H1 (cell line): ENCODE results near the gene TMEM121B. TPM values are rescaled to one million over a fixed set of nuclear protein-coding genes. Genes with fewer than 3 reads are reported as not detected.

ENCODE experiments used
- CTCF ChIA-PET: fragments of 300-600 bp; sonication (Branson Sonifier 250); formaldehyde crosslinking; loops from one replicate; lab custom pipeline; 2021; ENCODE audit not compliant: partially characterized antibody; lab: Charles Lee
- POLR2A ChIA-PET: fragments of 300-600 bp; sonication (Branson Sonifier 250); formaldehyde crosslinking; loops from one replicate; lab custom pipeline; 2021; ENCODE audit warnings: inconsistent platforms; ENCODE audit not compliant: partially characterized antibody; lab: Charles Lee
- DNase-seq, 2 experiments: peaks; one replicate each; pipeline versions ENCODE4 v3.0.0 to v3.0.0-alpha.2; 2010 to 2022; ENCODE audit warnings: low spot score in 2 of 2, low read depth in 1 of 2, mixed read lengths in 1 of 2
- FAIRE-seq: peaks from 2 replicates; lab custom pipeline; 2011; peaks lifted over from hg19 to GRCh38; lab: Jason Lieb, UNC
- H2AFZ ChIP-seq: 2 replicates; pipeline ENCODE4 v1.8.1; 2012; ENCODE audit warnings: low read length, inconsistent platforms
- H2AK5ac ChIP-seq: 2 replicates; pipeline ENCODE4 v1.6.1; 2013; ENCODE audit warnings: low read depth, low read length
- H2BK120ac ChIP-seq: replicated peaks from 2 replicates; pipeline ENCODE3; 2013; ENCODE audit warnings: low read depth, low read length, inconsistent platforms
- H2BK12ac ChIP-seq: 2 replicates; pipeline ENCODE4 v1.6.1; 2013; ENCODE audit warnings: low read depth, low read length
- H2BK15ac ChIP-seq: 2 replicates; pipeline ENCODE4 v1.6.1; 2013; ENCODE audit warnings: low read length
- H2BK20ac ChIP-seq: 2 replicates; pipeline ENCODE4 v1.6.1; 2013; ENCODE audit warnings: low read length
- H2BK5ac ChIP-seq: 2 replicates; pipeline ENCODE4 v1.6.1; 2013; ENCODE audit warnings: low read depth, low read length
- H3K14ac ChIP-seq: 2 replicates; pipeline ENCODE4 v1.6.1; 2013; ENCODE audit warnings: inconsistent platforms; ENCODE audit not compliant: insufficient read length
- H3K18ac ChIP-seq: 2 replicates; pipeline ENCODE4 v1.6.1; 2013; ENCODE audit warnings: low read length; ENCODE audit errors: extremely low read depth
- H3K23ac ChIP-seq: 2 replicates; pipeline ENCODE4 v1.6.1; 2013; ENCODE audit warnings: inconsistent platforms; ENCODE audit not compliant: insufficient read length
- H3K23me2 ChIP-seq: 2 replicates; pipeline ENCODE4 v1.6.1; 2013; ENCODE audit warnings: low read depth, low read length
- H3K27ac ChIP-seq: 2 replicates; pipeline ENCODE4 v1.6.1; 2011; ENCODE audit warnings: low read depth, low read length, inconsistent platforms
- H3K27me3 ChIP-seq, 4 experiments: replicated peaks in 1 of 4; 1 replicate in 1 of 4; 2 replicates in 3 of 4; pipeline versions ENCODE4 v1.6.1 to v1.8.1; 2011 to 2013; ENCODE audit warnings: low read length in 3 of 4, mild to moderate bottlenecking in 3 of 4, inconsistent platforms in 2 of 4, mixed read lengths in 2 of 4, moderate library complexity in 1 of 4; ENCODE audit not compliant: control insufficient read depth in 3 of 4, insufficient read depth in 3 of 4; ENCODE audit errors: extremely low read depth in 1 of 4
- H3K36me3 ChIP-seq, 4 experiments: 2 replicates each; pipeline versions ENCODE4 v1.6.1 to v1.8.1; 2011 to 2013; ENCODE audit warnings: mild to moderate bottlenecking in 4 of 4, low read length in 3 of 4, moderate library complexity in 2 of 4, control low read depth in 1 of 4, inconsistent platforms in 1 of 4; ENCODE audit not compliant: insufficient read depth in 4 of 4, control insufficient read depth in 2 of 4
- H3K4ac ChIP-seq: replicated peaks from 2 replicates; pipeline ENCODE3; 2013; ENCODE audit warnings: low read length, low read depth, mixed read lengths, inconsistent platforms; ENCODE audit not compliant: insufficient read length
- H3K4me1 ChIP-seq, 4 experiments: replicated peaks in 1 of 4; 1 replicate in 1 of 4; 2 replicates in 3 of 4; pipeline versions ENCODE4 v1.6.1 to v1.8.1; 2011 to 2013; ENCODE audit warnings: low read length in 3 of 4, inconsistent platforms in 2 of 4, mixed read lengths in 1 of 4; ENCODE audit not compliant: insufficient read depth in 4 of 4, control insufficient read depth in 3 of 4
- H3K4me2 ChIP-seq, 2 experiments: 2 replicates each; pipeline versions ENCODE4 v1.6.1 to v1.8.1; 2011 to 2013; ENCODE audit warnings: low read depth in 2 of 2, low read length in 2 of 2, control low read depth in 1 of 2, inconsistent platforms in 1 of 2, mild to moderate bottlenecking in 1 of 2; ENCODE audit not compliant: insufficient read depth in 1 of 2
- H3K4me3 ChIP-seq, 4 experiments: fragments of 200-600, 300-600 bp in 1 of 4; sonication (generic), shearing (Covaris generic), sonication (Bioruptor Twin) in 1 of 4; 2 replicates each; pipeline versions ENCODE4 v1.5.1 to v1.8.1; 2011 to 2016; ENCODE audit warnings: low read length in 4 of 4, low read depth in 3 of 4, control low read depth in 2 of 4, inconsistent platforms in 2 of 4, mild to moderate bottlenecking in 2 of 4, mixed read lengths in 1 of 4, moderate library complexity in 1 of 4; ENCODE audit not compliant: insufficient read depth in 2 of 4; ENCODE audit errors: extremely low read depth in 1 of 4
- H3K56ac ChIP-seq: replicated peaks from 2 replicates; pipeline ENCODE3; 2013; ENCODE audit warnings: low read depth, mild to moderate bottlenecking, mixed read lengths, low read length, inconsistent platforms; ENCODE audit not compliant: insufficient read length
- H3K79me1 ChIP-seq: 2 replicates; pipeline ENCODE4 v1.6.1; 2013; ENCODE audit warnings: low read depth, low read length, control low read depth
- H3K79me2 ChIP-seq, 2 experiments: 2 replicates each; pipeline versions ENCODE4 v1.6.1 to v1.8.1; 2012 to 2013; ENCODE audit warnings: low read length in 2 of 2, mild to moderate bottlenecking in 2 of 2, inconsistent platforms in 1 of 2; ENCODE audit not compliant: insufficient read depth in 2 of 2, control insufficient read depth in 1 of 2
- H3K9ac ChIP-seq, 4 experiments: replicated peaks in 1 of 4; 1 replicate in 1 of 4; 2 replicates in 3 of 4; pipeline versions ENCODE4 v1.6.1 to v1.8.1; 2011 to 2013; ENCODE audit warnings: low read depth in 3 of 4, low read length in 3 of 4, control low read depth in 2 of 4, mild to moderate bottlenecking in 2 of 4, moderate library complexity in 2 of 4, inconsistent platforms in 1 of 4; ENCODE audit errors: extremely low read depth in 1 of 4
- H3K9me3 ChIP-seq, 2 experiments: 2 replicates each; pipeline versions ENCODE4 v1.6.1 to v1.8.1; 2012 to 2013; ENCODE audit warnings: mild to moderate bottlenecking in 2 of 2, moderate library complexity in 2 of 2, control low read depth in 1 of 2, inconsistent platforms in 1 of 2, low read depth in 1 of 2, low read length in 1 of 2, mixed read lengths in 1 of 2; ENCODE audit not compliant: insufficient read depth in 2 of 2
- H4K20me1 ChIP-seq, 2 experiments: replicated peaks in 1 of 2; 2 replicates each; pipeline versions ENCODE3 to v1.8.1; 2011 to 2013; ENCODE audit warnings: inconsistent platforms in 2 of 2, low read length in 2 of 2, mild to moderate bottlenecking in 1 of 2; ENCODE audit not compliant: insufficient read depth in 2 of 2, control insufficient read depth in 1 of 2
- H4K5ac ChIP-seq: 2 replicates; pipeline ENCODE4 v1.6.1; 2013; ENCODE audit warnings: low read length, low read depth, mixed read lengths, inconsistent platforms; ENCODE audit not compliant: insufficient read length
- H4K8ac ChIP-seq: 2 replicates; pipeline ENCODE4 v1.8.0; 2013; ENCODE audit warnings: mild to moderate bottlenecking, moderate library complexity, low read length, inconsistent platforms; ENCODE audit not compliant: insufficient read depth; ENCODE audit errors: extremely low read depth
- H4K91ac ChIP-seq: replicated peaks from 2 replicates; pipeline ENCODE3; 2013; ENCODE audit warnings: low read length, mixed read lengths, inconsistent platforms; ENCODE audit not compliant: insufficient read length
- TEAD4 ChIP-seq: IDR thresholded peaks from 2 replicates; pipeline ENCODE4 v1.6.1; 2012; ENCODE audit warnings: low read depth, low read length, inconsistent platforms, mixed read lengths
- ZNF274 ChIP-seq: IDR thresholded peaks from 2 replicates; pipeline ENCODE4 v1.7.0; 2012; ENCODE audit warnings: low read length, borderline replicate concordance; ENCODE audit errors: extremely low read depth
- WGBS, 2 experiments: shearing (Covaris generic) in 1 of 2; methylation state at CpG; one replicate each; pipeline versions ENCODE4 v1.1.6 to v1.1.7; 2013 to 2015; ENCODE audit warnings: low lambda C conversion rate in 2 of 2, mixed read lengths in 2 of 2, inconsistent platforms in 1 of 2, low coverage in 1 of 2, missing lambda C conversion rate in 1 of 2; ENCODE audit not compliant: insufficient replicate concordance in 2 of 2, insufficient coverage in 1 of 2, insufficient read length in 1 of 2; ENCODE audit errors: extremely low coverage in 1 of 2, missing lambda C conversion rate in 1 of 2; 5-methylcytosine and 5-hydroxymethylcytosine counted together
- polyA plus RNA-seq, 7 experiments: library from polyadenylated mRNA; depleted of rRNA in 3 of 7; stranded (reverse) in 5 of 7; unstranded in 2 of 7; fragments of >200 nt in 5 of 7; fragments of 200-250 nt in 2 of 7; gene quantifications; 1 replicate in 5 of 7; 2 replicates in 1 of 7; 4 replicates in 1 of 7; pipeline versions ENCODE4 v1.2.1 to v1.2.3, GENCODE V29; 2011 to 2013; ENCODE audit warnings: missing spikeins in 2 of 7, mixed read lengths in 2 of 7
- total RNA-seq: library from RNA; stranded (reverse); fragmentation: NEBNext Ultra II Directional; extraction: Animal tissue kit (Norgen Biotek cat#: 25700); gene quantifications from 2 replicates; pipeline ENCODE4 v1.2.1, GENCODE V29; 2021
- TF ChIP-seq, protein P1 (sequence below): IDR thresholded peaks from 2 replicates; pipeline ENCODE4 v1.6.1; 2011; ENCODE audit warnings: low read depth, mild to moderate bottlenecking, low read length; ENCODE audit not compliant: insufficient read depth

The TMEM121B gene
- total and polyA plus RNA-seq, 2 of the 8 experiments (the other 6 are each of a cell fraction or from before 2014, with no cell fraction given) = 4.3 to 6.9 TPM

DNA sequence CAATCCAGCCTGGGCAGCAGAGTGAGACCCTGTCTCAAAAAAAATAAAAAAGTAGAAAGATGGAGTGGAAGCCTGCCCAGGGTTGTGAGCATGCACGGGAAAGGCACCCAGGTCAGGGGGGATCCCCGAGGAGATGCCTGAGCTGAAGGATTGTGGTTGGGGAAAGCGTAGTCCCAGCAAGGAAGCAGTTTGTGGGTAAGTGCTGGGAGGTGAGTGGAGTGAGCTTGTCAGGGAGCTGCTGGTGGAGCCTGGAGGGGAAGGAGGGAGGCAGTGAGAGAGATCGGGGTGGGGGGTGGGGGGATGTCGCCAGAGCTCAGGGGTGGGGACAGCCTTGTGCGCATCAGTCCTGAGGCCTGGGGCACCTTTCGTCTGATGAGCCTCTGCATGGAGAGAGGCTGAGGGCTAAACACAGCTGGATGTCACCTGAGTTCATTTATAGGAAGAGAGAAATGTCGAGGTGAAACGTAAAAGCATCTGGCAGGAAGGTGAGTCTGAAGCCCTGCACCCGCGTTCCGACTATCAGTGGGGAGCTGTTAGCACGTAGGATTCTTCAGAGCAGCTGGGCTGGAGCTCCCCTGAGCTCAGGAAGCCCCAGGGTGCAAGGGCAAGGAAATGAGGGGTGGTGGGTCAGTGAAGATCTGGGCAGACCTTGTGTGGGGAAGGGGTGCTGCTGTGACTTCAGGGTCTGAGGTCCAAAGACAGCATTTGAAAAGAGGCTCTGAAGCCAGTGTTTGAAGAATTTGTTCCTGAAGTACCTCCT lies 10.2 kb downstream of the TMEM121B start:
- H2AFZ ChIP-seq = no peak overlapping the region
- 0 out of 2 replicates have a peak overlapping the region, but pooled peaks have one; percentile 35 for H4K8ac ChIP-seq
- POLR2A ChIA-PET = no interaction called here
- no peak overlapping the region for H2AK5ac ChIP-seq
- H3K14ac ChIP-seq = no peak overlapping the region
- no peak overlapping the region for H3K9ac ChIP-seq
- no peak for FAIRE-seq
- no peak overlapping the region for H4K5ac ChIP-seq
- no peaks in the 10 kb centered on the region for H3K79me2 ChIP-seq
- peaks cover 0 to 2% of the 10 kb centered on the region in 2 experiments for H4K20me1 ChIP-seq
- H3K36me3 ChIP-seq = peaks cover 0 to 11% (median 2%) of the 10 kb centered on the region in 4 experiments; a peak in 1 of 8 replicates
- WGBS, 2 experiments = 90% methylated on average over 12 of the region's 13 CpGs; no CpG with 5 or more reads in 1 of the 2 experiments
- H4K91ac ChIP-seq = no peak overlapping the region
- H3K4me3 ChIP-seq = no peak overlapping the region
- DNase-seq = no peak
- no peak overlapping the region for H3K4ac ChIP-seq
- H3K27ac ChIP-seq = no peak overlapping the region
- H2BK5ac ChIP-seq = no peak overlapping the region
- H3K79me1 ChIP-seq = no peaks in the 10 kb centered on the region
- no peak overlapping the region for H3K56ac ChIP-seq
- no peak overlapping the region for H2BK20ac ChIP-seq
- H2BK15ac ChIP-seq = no peak overlapping the region
- H3K9me3 ChIP-seq = no peaks in the 10 kb centered on the region
- CTCF ChIA-PET = interaction anchor here (0.6 to 3.0 kb wide), 5 partner anchors 9 to 628 kb away, joined by 3 to 16 read pairs (median 4); no protein-coding TSS in a partner anchor
- no peak overlapping the region for H3K18ac ChIP-seq
- no peaks in the 10 kb centered on the region for H3K23me2 ChIP-seq
- no peak overlapping the region for H3K4me2 ChIP-seq
- 0 out of 2 replicates have a peak overlapping the region, but pooled peaks have one; percentile 55 for H2BK12ac ChIP-seq
- peaks cover 0 to 1% (median 0%) of the 10 kb centered on the region in 4 experiments; a peak in 1 of 7 replicates for H3K27me3 ChIP-seq
- H2BK120ac ChIP-seq = no peak overlapping the region
- no peaks in the 10 kb centered on the region for H3K4me1 ChIP-seq
- no peak overlapping the region for H3K23ac ChIP-seq
- TF ChIP-seq ZNF274 (no peak), TEAD4 (no peak)
- TF ChIP-seq, protein P1, sequence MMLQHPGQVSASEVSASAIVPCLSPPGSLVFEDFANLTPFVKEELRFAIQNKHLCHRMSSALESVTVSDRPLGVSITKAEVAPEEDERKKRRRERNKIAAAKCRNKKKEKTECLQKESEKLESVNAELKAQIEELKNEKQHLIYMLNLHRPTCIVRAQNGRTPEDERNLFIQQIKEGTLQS = no peak
